ENCODE results near the gene IGFBP4. TPM values are rescaled to one million over a fixed set of nuclear protein-coding genes. Genes with fewer than 3 reads are reported as not detected.

IGFBP4 gene
- total RNA-seq, 4 donors from 2014 or later: 98.4 to 302 (median 166) TPM

DNA sequence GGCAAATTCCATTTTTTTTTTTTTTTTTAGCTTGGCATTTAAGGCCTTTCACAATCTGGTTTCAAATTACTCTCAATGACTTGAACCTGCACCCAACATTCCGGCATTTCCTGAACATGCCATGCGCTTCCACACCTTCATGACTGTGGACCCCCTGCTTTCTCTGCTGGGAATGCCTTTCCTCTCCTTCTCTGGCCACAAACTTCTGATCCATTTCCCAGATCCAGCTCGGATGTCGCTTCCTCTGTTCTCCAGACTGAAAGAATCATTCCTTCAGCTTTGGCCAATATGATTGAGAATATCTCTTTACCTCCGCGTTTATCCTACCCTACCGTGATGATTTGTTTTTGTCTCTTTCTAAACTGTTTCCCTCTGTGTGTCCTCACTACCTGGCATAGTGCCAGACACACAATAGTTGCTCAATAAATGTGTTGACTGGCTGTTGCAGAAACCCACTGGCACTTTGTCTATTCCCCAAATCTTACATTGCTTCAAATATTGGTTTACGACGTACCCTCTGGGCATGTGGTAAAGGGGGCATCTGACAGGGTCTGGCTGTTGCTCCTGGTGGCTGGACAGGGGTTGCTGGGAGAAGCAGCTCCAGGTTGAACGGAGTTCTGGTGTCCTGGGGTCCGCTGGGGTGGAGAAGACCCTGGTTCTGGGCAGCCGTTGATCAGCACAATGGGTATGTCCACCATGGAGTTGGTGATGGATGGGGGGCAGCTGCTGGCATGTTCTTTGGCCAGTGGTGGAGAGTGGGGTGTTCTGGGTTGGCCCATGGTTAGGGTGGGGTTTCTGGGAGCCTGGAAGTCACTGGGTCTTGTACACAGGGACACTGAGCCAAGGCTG, 43.5 kb downstream of the IGFBP4 start:
- no peaks in the 10 kb centered on the region for H3K27me3 ChIP-seq
- H3K9me3 ChIP-seq: no peaks in the 10 kb centered on the region
- intact Hi-C loops (cut with DNase I; ENCODE audit: low total_unique reads) (no loop called here), in situ Hi-C loops (cut with MboI; ENCODE audit: low pct_ligation_motif_present in 1 of 4, low pct_unique_long_range_greater_than_20kb in 1 of 4, low sequenced_read_pairs in 3 of 4) (no loop called here)
- peaks cover 16 to 49% (median 30%) of the 10 kb centered on the region in 4 donors for H3K4me1 ChIP-seq
- TF ChIP-seq, protein P1, sequence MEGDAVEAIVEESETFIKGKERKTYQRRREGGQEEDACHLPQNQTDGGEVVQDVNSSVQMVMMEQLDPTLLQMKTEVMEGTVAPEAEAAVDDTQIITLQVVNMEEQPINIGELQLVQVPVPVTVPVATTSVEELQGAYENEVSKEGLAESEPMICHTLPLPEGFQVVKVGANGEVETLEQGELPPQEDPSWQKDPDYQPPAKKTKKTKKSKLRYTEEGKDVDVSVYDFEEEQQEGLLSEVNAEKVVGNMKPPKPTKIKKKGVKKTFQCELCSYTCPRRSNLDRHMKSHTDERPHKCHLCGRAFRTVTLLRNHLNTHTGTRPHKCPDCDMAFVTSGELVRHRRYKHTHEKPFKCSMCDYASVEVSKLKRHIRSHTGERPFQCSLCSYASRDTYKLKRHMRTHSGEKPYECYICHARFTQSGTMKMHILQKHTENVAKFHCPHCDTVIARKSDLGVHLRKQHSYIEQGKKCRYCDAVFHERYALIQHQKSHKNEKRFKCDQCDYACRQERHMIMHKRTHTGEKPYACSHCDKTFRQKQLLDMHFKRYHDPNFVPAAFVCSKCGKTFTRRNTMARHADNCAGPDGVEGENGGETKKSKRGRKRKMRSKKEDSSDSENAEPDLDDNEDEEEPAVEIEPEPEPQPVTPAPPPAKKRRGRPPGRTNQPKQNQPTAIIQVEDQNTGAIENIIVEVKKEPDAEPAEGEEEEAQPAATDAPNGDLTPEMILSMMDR (IDR thresholded peaks at IDR 0.05): no peak
- no peak for TF ChIP-seq POLR2A (IDR thresholded peaks at IDR 0.05)
- TF ChIP-seq EP300 (IDR thresholded peaks at IDR 0.05; ENCODE audit: low read depth): no peak
- TF ChIP-seq POLR2AphosphoS5 (IDR thresholded peaks at IDR 0.05): peak in 1 of 3 donors; percentile 19
- 84 to 90% methylated on average over 6 to 12 of the region's 12 CpGs for WGBS, 2 donors (ENCODE audit: low coverage in 1 of 2)
- DNase-seq: no peak
- peak overlapping the region; percentile 57 to 74 (median 68) for H3K27ac ChIP-seq
- H3K36me3 ChIP-seq: no peaks in the 10 kb centered on the region
- no peak overlapping the region for H3K4me3 ChIP-seq

- intact Hi-C loops (cut with DNase I; ENCODE audit: low total_unique reads): no loop called here
- Histone ChIP-seq H3K4me3 (no peak overlapping the region), H3K27ac (peak overlapping the region; percentile 7 to 74 (median 65)), H3K4me1 (peaks cover 16 to 55% (median 32%) of the 10 kb centered on the region in 4 donors), H3K36me3 (no peaks in the 10 kb centered on the region), H3K9me3 (no peaks in the 10 kb centered on the region), H3K27me3 (no peaks in the 10 kb centered on the region)
- WGBS, 2 donors (ENCODE audit: low coverage in 1 of 2): 79% methylated on average over 6 of the region's 7 CpGs; no CpG with 5 or more reads in 1 of the 2 donors
- DNase-seq: no peak
- TF ChIP-seq, protein P1 (IDR thresholded peaks at IDR 0.05): no peak
- TF ChIP-seq POLR2A (IDR thresholded peaks at IDR 0.05): no peak
- in situ Hi-C loops (cut with MboI; ENCODE audit: low pct_ligation_motif_present in 1 of 4, low pct_unique_long_range_greater_than_20kb in 1 of 4, low sequenced_read_pairs in 3 of 4): no loop called here
These were observed 44.2 kb downstream of the IGFBP4 start for GRCh38 chr17:40487371-40488020.

GRCh38 chr17:40490289-40490853, 47.1 kb downstream of the IGFBP4 start:
- TF ChIP-seq EP300 (IDR thresholded peaks at IDR 0.05; ENCODE audit: low read depth) (no peak), POLR2AphosphoS5 (IDR thresholded peaks at IDR 0.05) (peak; percentile 49 to 74 (median 61))
- Histone ChIP-seq H3K27me3 (no peaks in the 10 kb centered on the region), H3K36me3 (no peaks in the 10 kb centered on the region), H3K4me1 (peaks cover 16 to 47% (median 28%) of the 10 kb centered on the region in 4 donors), H3K9me3 (no peaks in the 10 kb centered on the region), H3K27ac (peak overlapping the region; percentile 54 to 90 (median 80)), H3K4me3 (no peak overlapping the region)
- in situ Hi-C loops (cut with MboI; ENCODE audit: low pct_ligation_motif_present in 1 of 4, low pct_unique_long_range_greater_than_20kb in 1 of 4, low sequenced_read_pairs in 3 of 4) (no loop called here), intact Hi-C loops (cut with DNase I; ENCODE audit: low total_unique reads) (no loop called here)
- peak; percentile 58 for DNase-seq
- WGBS, 2 donors (ENCODE audit: low coverage in 1 of 2): 48% methylated on average over 5 of the region's 5 CpGs; no CpG with 5 or more reads in 1 of the 2 donors

DNA sequence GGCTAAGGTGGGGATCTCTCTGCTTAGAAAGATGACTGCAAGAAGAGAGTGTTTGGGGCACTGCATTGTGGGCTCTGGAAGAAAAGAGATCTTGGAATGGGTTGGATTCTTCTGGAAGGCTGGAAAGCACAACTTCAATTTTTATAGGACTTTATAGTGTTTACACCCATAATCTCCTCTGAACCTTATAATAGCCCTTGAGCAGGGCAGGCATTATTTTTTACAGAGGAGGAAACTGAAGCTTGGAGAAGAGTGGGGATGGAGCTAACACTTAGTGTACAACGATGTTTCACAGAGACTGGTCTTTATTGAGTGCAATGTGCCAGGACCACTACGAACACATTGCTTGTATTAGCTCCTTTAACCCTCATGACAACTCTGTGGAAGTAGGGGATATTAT, 47.7 kb downstream of the IGFBP4 start:
- Histone ChIP-seq H3K27ac (peak overlapping the region; percentile 54 to 90 (median 80)), H3K4me3 (no peak overlapping the region), H3K36me3 (no peaks in the 10 kb centered on the region), H3K27me3 (no peaks in the 10 kb centered on the region), H3K9me3 (no peaks in the 10 kb centered on the region), H3K4me1 (peaks cover 16 to 42% (median 28%) of the 10 kb centered on the region in 4 donors)
- in situ Hi-C loops (cut with MboI; ENCODE audit: low pct_ligation_motif_present in 1 of 4, low pct_unique_long_range_greater_than_20kb in 1 of 4, low sequenced_read_pairs in 3 of 4) (no loop called here), intact Hi-C loops (cut with DNase I; ENCODE audit: low total_unique reads) (no loop called here)
- no peak for DNase-seq
- 79 to 83% methylated on average over 1 to 2 of the region's 2 CpGs for WGBS, 2 donors (ENCODE audit: low coverage in 1 of 2)
- TF ChIP-seq POLR2A (IDR thresholded peaks at IDR 0.05) (no peak), POLR2AphosphoS5 (IDR thresholded peaks at IDR 0.05) (no peak), EP300 (IDR thresholded peaks at IDR 0.05; ENCODE audit: low read depth) (no peak)
- TF ChIP-seq, protein P1 (IDR thresholded peaks at IDR 0.05): no peak
